Neural progenitor cell (in vitro differentiated cells): Measurements from ENCODE around the gene IFI6.
A peak's percentile ranks its signal among the peaks of the same experiment; 100 is the strongest.

Source experiments
- CTCF ChIP-seq: fragments of 200-600 bp; sonication (generic); IDR thresholded peaks from 2 replicates; pipeline ENCODE4 v1.5.1; 2017; ENCODE audit warnings: antibody characterized with exemption, mild to moderate bottlenecking
- EZH2phosphoT487 ChIP-seq: fragments of 200-600 bp; sonication (generic); IDR thresholded peaks from 2 replicates; pipeline ENCODE4 v1.6.1; 2017; ENCODE audit warnings: antibody characterized with exemption

GRCh38 chr1:27668808-27669723 is 2.9 kb downstream of the IFI6 start:
- TF ChIP-seq CTCF, result peak; percentile 87
- no peak for TF ChIP-seq EZH2phosphoT487
